Superior temporal gyrus (tissue), 1 donor: Measurements from ENCODE around the gene EFCAB6.
A peak's percentile ranks its signal among the peaks of the same experiment; 100 is the strongest.

Experiments used
- DNase-seq: peaks from one replicate; pipeline ENCODE4 v3.0.0-alpha.2; 2016; ENCODE audit errors: extremely low spot score

The EFCAB6 gene

DNA sequence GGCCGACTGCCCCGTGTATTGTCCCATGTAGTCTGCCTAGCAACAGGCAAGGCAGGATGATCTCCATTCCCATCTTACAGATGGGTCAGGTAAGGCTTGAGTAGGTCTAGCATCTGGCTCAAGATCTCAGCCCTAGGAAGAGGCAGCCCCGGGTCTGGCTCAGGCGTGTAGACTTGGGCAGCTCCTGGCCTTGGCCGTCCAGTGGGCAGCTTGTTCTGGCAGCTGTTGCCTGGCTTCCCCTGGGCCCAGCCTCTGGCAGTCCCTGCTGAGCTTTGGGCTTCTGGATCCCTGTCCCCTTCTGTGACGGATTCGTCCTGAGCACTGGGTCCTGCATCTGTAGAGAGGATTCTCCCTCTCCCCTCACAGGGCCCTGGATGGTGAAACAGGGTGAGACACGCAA, 327.9 kb downstream of the EFCAB6 start:
- no peak for DNase-seq

DNA sequence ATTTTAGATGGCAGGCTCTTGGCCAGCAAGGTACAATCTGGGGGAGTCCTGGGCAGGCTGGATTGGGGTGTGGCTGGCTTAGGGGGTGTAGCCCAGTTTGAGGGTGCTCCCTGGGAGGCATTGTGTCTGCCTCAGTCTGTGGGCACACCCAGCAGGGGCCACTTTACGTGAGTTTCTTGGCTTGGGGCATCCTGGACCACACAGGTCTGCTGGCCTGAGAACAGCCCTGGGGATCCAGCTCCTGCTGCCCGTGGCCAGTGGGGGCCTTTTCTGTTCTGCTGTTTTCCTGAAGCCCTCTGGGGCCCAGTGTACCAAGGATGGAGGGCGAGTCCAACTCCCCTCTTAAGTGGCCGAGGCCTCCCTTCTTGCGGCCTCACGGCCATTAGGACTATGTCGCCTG, 328.4 kb downstream of the EFCAB6 start:
- DNase-seq, result no peak

DNA sequence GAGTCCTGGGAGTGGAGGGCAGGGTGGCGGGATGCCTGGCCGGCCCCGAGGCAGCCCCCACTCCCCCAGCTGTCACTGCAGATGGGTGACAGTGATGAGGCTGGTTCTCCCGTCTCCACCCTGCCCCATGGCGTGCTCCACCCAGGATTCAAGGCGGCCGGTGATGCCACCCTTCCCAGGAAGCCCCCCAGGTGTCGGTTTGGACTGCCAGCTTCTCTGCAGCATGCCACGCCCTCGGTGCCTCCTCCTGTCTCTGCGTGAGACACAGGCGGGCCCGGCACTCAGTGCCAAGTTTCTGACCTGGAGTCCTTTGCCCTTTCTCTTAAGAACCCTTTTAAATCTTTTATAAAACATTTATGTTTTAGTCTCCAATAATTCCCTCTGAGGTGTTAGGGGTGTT, 328.8 kb downstream of the EFCAB6 start:
- DNase-seq, result no peak

DNA sequence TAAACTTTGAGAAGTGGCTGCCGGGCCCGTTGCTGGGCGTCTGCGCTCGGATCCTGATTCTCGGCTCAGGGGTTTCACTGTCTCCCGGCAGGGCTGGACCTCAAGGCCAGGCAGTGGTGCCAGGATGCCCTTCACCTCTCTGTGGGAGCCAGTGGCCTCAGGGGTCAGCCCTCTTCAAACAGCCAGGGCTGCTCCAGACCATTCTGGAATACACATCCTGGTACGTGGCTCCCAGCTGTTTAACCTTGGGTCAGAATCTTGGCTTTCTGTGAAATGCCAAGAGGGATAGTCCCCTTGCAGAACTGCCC, 329.8 kb downstream of the EFCAB6 start:
- DNase-seq, result no peak

DNA sequence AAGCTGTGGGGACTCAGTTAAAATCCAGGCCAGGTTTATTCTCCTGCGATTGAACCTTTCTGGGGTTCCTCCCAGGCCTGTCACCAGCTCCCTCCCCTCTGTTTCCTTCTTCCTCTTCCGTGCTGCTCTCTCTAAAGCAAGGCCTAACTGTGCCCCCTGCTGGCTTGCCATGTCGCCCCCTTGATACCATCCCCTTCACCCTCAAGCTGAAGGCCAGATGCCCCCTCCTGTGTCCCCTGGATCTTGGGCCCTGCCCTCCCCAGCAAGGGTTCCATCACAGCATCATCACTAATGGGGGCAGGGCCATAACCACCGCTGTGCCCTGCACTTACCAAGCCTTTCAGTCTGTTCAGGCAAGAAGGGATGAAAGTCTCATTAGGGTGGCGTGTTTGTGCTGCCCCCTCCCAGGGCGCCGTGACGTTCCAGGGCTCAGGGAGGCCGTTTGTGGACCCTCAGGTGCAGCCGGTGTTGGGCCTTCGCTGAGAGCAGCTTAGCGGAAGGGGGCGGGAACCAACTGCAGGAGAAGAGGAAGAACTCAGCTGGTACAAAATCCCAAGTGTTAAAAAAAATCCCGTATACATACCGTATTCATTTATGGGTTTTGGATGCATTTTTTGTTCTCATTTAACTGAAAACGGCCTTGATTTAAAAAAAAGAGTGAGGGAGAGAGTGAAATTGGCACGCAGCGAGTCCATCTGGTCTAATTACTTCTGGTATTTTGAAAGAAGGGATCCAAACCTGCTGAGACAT, 330.4 kb downstream of the EFCAB6 start:
- DNase-seq, result peak; percentile 67

DNA sequence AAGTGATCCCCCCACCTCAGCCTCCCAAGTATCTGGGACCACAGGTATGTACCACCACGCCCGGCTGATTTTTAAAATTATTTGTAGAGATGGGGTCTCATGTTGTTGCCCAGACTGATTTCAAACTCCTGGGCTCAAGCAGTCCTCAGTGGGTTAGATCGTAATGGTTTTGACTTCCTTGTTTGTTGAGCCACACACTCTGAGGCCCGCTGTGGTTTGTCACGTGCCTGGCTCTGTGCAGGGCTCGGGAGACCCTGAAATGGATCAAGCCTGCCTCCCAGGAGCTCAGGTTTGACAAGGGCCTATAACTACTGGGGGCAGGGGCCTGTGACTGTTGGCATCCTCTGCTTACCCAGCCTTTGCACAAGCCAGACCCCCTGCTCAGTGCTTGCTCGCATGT, 332.1 kb downstream of the EFCAB6 start:
- no peak for DNase-seq

DNA sequence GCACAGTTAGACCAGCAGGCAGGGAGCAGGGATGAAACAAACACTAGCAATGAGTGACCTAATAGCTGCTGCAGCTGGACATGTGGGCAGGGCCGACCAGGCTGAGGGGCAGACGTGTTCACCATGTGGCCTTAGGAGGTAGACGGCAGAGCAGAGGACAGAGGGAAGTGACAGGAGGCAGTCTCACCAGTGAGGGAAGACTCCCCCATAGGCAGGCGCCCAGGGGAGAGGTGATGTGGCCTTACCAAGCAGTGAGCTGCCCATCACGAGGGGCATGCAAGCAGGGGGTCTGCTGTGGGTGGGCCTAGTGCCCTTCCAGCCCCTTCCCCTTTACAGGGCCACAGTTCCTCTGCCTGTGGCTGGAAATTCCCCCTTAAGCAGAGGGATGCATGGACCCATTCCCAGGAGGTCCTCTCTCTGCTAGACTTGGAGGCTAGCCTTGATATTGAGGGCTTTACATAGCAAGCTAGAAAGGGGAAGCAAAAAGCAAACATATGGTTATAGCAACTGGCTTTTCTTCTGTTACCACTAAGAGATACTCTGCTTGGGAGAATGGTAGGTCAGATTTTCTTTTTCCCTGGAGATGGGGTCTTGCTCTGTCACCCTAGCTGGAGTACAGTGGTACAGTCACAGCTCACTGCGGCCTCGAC, 332.7 kb downstream of the EFCAB6 start:
- no peak for DNase-seq
